Measurements from ENCODE around the gene NT5M.

- TF ChIP-seq CTCF (conservative IDR thresholded peaks at IDR 0.05; ENCODE audit: low read depth, low read length), result no peak
- TF ChIP-seq EZH2phosphoT487 (IDR thresholded peaks at IDR 0.05; ENCODE audit: borderline replicate concordance, low read length), result no peak
Measured at GRCh38 chr17:17351901-17352781, 49.0 kb downstream of the NT5M start.
